ENCODE data around the gene CSNK2A2. TPM values are rescaled to one million over a fixed set of nuclear protein-coding genes. Genes with fewer than 3 reads are reported as not detected.

Gene CSNK2A2
- total and polyA plus RNA-seq, 2 of the 8 experiments (the other 6 are each of a cell fraction or from before 2014, with no cell fraction given): 37.9 to 128 TPM

DNA sequence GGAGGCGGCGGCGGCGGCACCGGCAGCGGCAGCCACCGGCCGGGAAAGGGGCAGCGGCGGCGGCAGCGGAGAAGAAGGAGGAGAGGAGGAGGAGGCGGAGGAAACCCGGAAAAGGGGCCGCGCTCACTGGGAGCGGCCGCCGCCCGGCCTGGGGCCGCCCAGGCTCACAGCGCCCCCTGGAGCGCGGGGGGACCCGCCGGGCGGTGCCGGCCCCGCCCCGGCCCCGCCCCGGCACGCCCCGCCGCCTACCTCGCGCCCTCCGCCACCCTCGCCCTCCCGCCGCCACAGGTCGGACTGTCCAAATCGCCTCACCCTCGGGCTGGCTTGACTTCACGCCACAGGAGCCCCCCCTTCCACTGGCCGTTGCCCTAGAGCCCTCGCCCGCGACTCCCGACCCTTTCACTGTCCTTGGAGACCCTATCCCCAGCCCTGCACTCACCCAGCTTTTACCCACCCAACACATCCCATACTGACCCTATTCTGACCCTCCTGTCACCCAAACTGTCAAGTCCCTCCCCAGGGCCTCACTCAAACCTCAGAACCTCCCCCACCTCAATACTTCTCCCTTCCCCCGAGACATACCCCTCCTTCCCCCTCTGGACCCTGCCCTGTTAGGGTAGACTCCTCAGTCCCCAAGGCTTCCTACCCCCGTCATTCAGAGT lies at the start of gene CSNK2A2 (continued):
- TF ChIP-seq, protein P1, sequence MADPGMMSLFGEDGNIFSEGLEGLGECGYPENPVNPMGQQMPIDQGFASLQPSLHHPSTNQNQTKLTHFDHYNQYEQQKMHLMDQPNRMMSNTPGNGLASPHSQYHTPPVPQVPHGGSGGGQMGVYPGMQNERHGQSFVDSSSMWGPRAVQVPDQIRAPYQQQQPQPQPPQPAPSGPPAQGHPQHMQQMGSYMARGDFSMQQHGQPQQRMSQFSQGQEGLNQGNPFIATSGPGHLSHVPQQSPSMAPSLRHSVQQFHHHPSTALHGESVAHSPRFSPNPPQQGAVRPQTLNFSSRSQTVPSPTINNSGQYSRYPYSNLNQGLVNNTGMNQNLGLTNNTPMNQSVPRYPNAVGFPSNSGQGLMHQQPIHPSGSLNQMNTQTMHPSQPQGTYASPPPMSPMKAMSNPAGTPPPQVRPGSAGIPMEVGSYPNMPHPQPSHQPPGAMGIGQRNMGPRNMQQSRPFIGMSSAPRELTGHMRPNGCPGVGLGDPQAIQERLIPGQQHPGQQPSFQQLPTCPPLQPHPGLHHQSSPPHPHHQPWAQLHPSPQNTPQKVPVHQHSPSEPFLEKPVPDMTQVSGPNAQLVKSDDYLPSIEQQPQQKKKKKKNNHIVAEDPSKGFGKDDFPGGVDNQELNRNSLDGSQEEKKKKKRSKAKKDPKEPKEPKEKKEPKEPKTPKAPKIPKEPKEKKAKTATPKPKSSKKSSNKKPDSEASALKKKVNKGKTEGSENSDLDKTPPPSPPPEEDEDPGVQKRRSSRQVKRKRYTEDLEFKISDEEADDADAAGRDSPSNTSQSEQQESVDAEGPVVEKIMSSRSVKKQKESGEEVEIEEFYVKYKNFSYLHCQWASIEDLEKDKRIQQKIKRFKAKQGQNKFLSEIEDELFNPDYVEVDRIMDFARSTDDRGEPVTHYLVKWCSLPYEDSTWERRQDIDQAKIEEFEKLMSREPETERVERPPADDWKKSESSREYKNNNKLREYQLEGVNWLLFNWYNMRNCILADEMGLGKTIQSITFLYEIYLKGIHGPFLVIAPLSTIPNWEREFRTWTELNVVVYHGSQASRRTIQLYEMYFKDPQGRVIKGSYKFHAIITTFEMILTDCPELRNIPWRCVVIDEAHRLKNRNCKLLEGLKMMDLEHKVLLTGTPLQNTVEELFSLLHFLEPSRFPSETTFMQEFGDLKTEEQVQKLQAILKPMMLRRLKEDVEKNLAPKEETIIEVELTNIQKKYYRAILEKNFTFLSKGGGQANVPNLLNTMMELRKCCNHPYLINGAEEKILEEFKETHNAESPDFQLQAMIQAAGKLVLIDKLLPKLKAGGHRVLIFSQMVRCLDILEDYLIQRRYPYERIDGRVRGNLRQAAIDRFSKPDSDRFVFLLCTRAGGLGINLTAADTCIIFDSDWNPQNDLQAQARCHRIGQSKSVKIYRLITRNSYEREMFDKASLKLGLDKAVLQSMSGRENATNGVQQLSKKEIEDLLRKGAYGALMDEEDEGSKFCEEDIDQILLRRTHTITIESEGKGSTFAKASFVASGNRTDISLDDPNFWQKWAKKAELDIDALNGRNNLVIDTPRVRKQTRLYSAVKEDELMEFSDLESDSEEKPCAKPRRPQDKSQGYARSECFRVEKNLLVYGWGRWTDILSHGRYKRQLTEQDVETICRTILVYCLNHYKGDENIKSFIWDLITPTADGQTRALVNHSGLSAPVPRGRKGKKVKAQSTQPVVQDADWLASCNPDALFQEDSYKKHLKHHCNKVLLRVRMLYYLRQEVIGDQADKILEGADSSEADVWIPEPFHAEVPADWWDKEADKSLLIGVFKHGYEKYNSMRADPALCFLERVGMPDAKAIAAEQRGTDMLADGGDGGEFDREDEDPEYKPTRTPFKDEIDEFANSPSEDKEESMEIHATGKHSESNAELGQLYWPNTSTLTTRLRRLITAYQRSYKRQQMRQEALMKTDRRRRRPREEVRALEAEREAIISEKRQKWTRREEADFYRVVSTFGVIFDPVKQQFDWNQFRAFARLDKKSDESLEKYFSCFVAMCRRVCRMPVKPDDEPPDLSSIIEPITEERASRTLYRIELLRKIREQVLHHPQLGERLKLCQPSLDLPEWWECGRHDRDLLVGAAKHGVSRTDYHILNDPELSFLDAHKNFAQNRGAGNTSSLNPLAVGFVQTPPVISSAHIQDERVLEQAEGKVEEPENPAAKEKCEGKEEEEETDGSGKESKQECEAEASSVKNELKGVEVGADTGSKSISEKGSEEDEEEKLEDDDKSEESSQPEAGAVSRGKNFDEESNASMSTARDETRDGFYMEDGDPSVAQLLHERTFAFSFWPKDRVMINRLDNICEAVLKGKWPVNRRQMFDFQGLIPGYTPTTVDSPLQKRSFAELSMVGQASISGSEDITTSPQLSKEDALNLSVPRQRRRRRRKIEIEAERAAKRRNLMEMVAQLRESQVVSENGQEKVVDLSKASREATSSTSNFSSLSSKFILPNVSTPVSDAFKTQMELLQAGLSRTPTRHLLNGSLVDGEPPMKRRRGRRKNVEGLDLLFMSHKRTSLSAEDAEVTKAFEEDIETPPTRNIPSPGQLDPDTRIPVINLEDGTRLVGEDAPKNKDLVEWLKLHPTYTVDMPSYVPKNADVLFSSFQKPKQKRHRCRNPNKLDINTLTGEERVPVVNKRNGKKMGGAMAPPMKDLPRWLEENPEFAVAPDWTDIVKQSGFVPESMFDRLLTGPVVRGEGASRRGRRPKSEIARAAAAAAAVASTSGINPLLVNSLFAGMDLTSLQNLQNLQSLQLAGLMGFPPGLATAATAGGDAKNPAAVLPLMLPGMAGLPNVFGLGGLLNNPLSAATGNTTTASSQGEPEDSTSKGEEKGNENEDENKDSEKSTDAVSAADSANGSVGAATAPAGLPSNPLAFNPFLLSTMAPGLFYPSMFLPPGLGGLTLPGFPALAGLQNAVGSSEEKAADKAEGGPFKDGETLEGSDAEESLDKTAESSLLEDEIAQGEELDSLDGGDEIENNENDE (IDR thresholded peaks at IDR 0.05; ENCODE audit: insufficient replicate concordance, low read length): no peak
- peak; percentile 43 for TF ChIP-seq KDM4A (IDR thresholded peaks at IDR 0.05; ENCODE audit: low read depth, low read length, severe bottlenecking)
- peak; percentile 49; the same call in 1 of the 2 replicates for TF ChIP-seq TBP (IDR thresholded peaks at IDR 0.05; ENCODE audit: low read depth, low read length)
- TF ChIP-seq SRF (IDR thresholded peaks at IDR 0.05; ENCODE audit: low read depth, low read length): no peak
- no peak for TF ChIP-seq POU5F1 (IDR thresholded peaks at IDR 0.05; ENCODE audit: low read depth, low read length)
- peak; percentile 29 for TF ChIP-seq ASH2L (IDR thresholded peaks at IDR 0.05; ENCODE audit: low read length)
- TF ChIP-seq CTCF (IDR thresholded peaks at IDR 0.05; ENCODE audit: control extremely low read depth in 1 of 3, insufficient read depth in 1 of 3, low read depth in 1 of 3, low read length in 3 of 3): peak; percentile 11 to 41 (median 31); a peak in 3 of 4 replicates

Data from H1 (cell line).